CD4-positive, alpha-beta T cell treated with Interleukin-15 for 1 hour (primary cell): Measurements from ENCODE around the gene VAMP4.
A peak's percentile ranks its signal among the peaks of the same experiment; 100 is the strongest.

Experiments used
- DNase-seq: peaks from one replicate; pipeline ENCODE4 v3.0.0-alpha.2; 2020

VAMP4 gene

GRCh38 chr1:171741872-171742576, at the start of gene VAMP4:
VAMP4 (minus strand) TSS chr1:171742065; CDS start chr1:171738414, 3,651 bp downstream.
- DNase-seq: peak; percentile 84

- no peak for DNase-seq
These were observed 48.5 kb upstream of the VAMP4 start for GRCh38 chr1:171790318-171790717.

- DNase-seq: no peak
These were observed 46.8 kb upstream of the VAMP4 start for GRCh38 chr1:171788696-171789095.

- no peak for DNase-seq
These were observed 46.0 kb upstream of the VAMP4 start for GRCh38 chr1:171787686-171788480.

- DNase-seq: no peak
These were observed 44.7 kb upstream of the VAMP4 start for GRCh38 chr1:171786534-171786933.

GRCh38 chr1:171785766-171786165, 43.9 kb upstream of the VAMP4 start:
- DNase-seq: no peak

GRCh38 chr1:171784784-171785183, 42.9 kb upstream of the VAMP4 start:
- DNase-seq: no peak

- no peak for DNase-seq
These were observed 42.1 kb upstream of the VAMP4 start for GRCh38 chr1:171783816-171784530.

GRCh38 chr1:171781176-171781875, 39.5 kb upstream of the VAMP4 start, which contains the start of gene METTL13:
METTL13 (plus strand) TSS chr1:171781660; CDS start chr1:171781968, 308 bp downstream.
- peak; percentile 98 for DNase-seq

GRCh38 chr1:171780583-171781175, 38.8 kb upstream of the VAMP4 start:
- no peak for DNase-seq

- DNase-seq: no peak
These were observed 30.4 kb upstream of the VAMP4 start for GRCh38 chr1:171772312-171772711.

GRCh38 chr1:171769754-171770153, 27.9 kb upstream of the VAMP4 start:
- DNase-seq: no peak

- DNase-seq: no peak
These were observed 27.3 kb upstream of the VAMP4 start for GRCh38 chr1:171769171-171769570.

- no peak for DNase-seq
These were observed 21.9 kb upstream of the VAMP4 start for GRCh38 chr1:171763764-171764163.

- DNase-seq: no peak
These were observed 20.3 kb upstream of the VAMP4 start for GRCh38 chr1:171762143-171762563.

- DNase-seq: no peak
These were observed 16.1 kb upstream of the VAMP4 start for GRCh38 chr1:171758011-171758410.

GRCh38 chr1:171756856-171757255, 15.0 kb upstream of the VAMP4 start:
- no peak for DNase-seq

GRCh38 chr1:171754971-171755370, 13.1 kb upstream of the VAMP4 start:
- no peak for DNase-seq

- no peak for DNase-seq
These were observed 12.5 kb upstream of the VAMP4 start for GRCh38 chr1:171754353-171754705.

- DNase-seq: no peak
These were observed 12.0 kb upstream of the VAMP4 start for GRCh38 chr1:171753685-171754352.

- DNase-seq: no peak
These were observed 11.3 kb upstream of the VAMP4 start for GRCh38 chr1:171753182-171753581.

- DNase-seq: no peak
These were observed 9.4 kb upstream of the VAMP4 start for GRCh38 chr1:171751221-171751620.
